Common myeloid progenitor, CD34-positive (primary cell): Measurements from ENCODE around the gene KIAA0040.
A peak's percentile ranks its signal among the peaks of the same experiment; 100 is the strongest.

Source experiments
- CTCF ChIA-PET: fragments of 350-600 bp; sonication (Branson Sonifier 250); formaldehyde crosslinking; loops from one replicate; lab custom pipeline; 2021; ENCODE audit warnings: antibody characterized with exemption; lab: Charles Lee
- POLR2A ChIA-PET: fragments of 350-600 bp; sonication (Branson Sonifier 250); formaldehyde crosslinking; loops from one replicate; lab custom pipeline; 2021; ENCODE audit warnings: antibody characterized with exemption; lab: Charles Lee
- DNase-seq, 3 donors: peaks; one replicate each; pipeline versions ENCODE4 v3.0.0 to v3.0.0-alpha.2; 2013
- H3K27ac ChIP-seq, 2 experiments: 1 replicate in 1 of 2; 2 replicates in 1 of 2; pipeline ENCODE4 v1.7.0; 2013; ENCODE audit warnings: inconsistent platforms in 2 of 2, low read length in 2 of 2, mild to moderate bottlenecking in 2 of 2, low read depth in 1 of 2, moderate library complexity in 1 of 2; ENCODE audit not compliant: severe bottlenecking in 2 of 2, insufficient read depth in 1 of 2, poor library complexity in 1 of 2
- H3K27me3 ChIP-seq, 5 experiments: replicated peaks in 2 of 5; 1 replicate in 3 of 5; 2 replicates in 2 of 5; pipeline versions ENCODE4 v1.6.1 to v1.7.0; 2013; ENCODE audit warnings: low read length in 4 of 5, mild to moderate bottlenecking in 2 of 5, moderate library complexity in 2 of 5, inconsistent platforms in 1 of 5; ENCODE audit not compliant: insufficient read depth in 5 of 5, control insufficient read depth in 4 of 5
- H3K36me3 ChIP-seq, 4 experiments: 1 replicate in 2 of 4; 2 replicates in 2 of 4; pipeline versions ENCODE4 v1.6.1 to v1.7.0; 2013; ENCODE audit warnings: low read length in 3 of 4, control low read depth in 1 of 4, mild to moderate bottlenecking in 1 of 4; ENCODE audit not compliant: control insufficient read depth in 4 of 4, insufficient read depth in 4 of 4
- H3K4me1 ChIP-seq, 4 experiments: 1 replicate in 3 of 4; 2 replicates in 1 of 4; pipeline versions ENCODE4 v1.6.1 to v1.7.1; 2013; ENCODE audit warnings: low read length in 3 of 4, mild to moderate bottlenecking in 3 of 4, control low read depth in 1 of 4, inconsistent platforms in 1 of 4, moderate library complexity in 1 of 4; ENCODE audit not compliant: control insufficient read depth in 4 of 4, insufficient read depth in 4 of 4; ENCODE audit errors: control extremely low read depth in 1 of 4
- H3K4me3 ChIP-seq, 7 experiments: 1 replicate in 4 of 7; 2 replicates in 3 of 7; pipeline versions ENCODE4 v1.5.1 to v1.7.0; 2013; ENCODE audit warnings: mild to moderate bottlenecking in 7 of 7, low read length in 6 of 7, moderate library complexity in 6 of 7, inconsistent platforms in 2 of 7, low read depth in 2 of 7, control low read depth in 1 of 7; ENCODE audit not compliant: insufficient read depth in 4 of 7, control insufficient read depth in 1 of 7; ENCODE audit errors: extremely low read depth in 1 of 7
- H3K9me3 ChIP-seq, 5 experiments: 1 replicate in 4 of 5; 2 replicates in 1 of 5; pipeline versions ENCODE4 v1.6.1 to v1.7.1; 2013; ENCODE audit warnings: low read length in 4 of 5, mild to moderate bottlenecking in 2 of 5, inconsistent platforms in 1 of 5, low read depth in 1 of 5, moderate library complexity in 1 of 5; ENCODE audit not compliant: control insufficient read depth in 4 of 5, insufficient read depth in 2 of 5; ENCODE audit errors: control extremely low read depth in 1 of 5
- WGBS: methylation state at CpG from one replicate; pipeline ENCODE4 v1.1.5; 2013; ENCODE audit not compliant: insufficient coverage; 5-methylcytosine and 5-hydroxymethylcytosine counted together

KIAA0040 gene

GRCh38 chr1:175193527-175193910 lies 943 bp upstream of the KIAA0040 start:
- H3K36me3 ChIP-seq: no peaks in the 10 kb centered on the region
- no peak for DNase-seq
- WGBS: 93% methylated on average over 2 of the region's 4 CpGs
- no peak overlapping the region for H3K27ac ChIP-seq
- no peaks in the 10 kb centered on the region for H3K27me3 ChIP-seq
- H3K4me3 ChIP-seq: peak overlapping the region in 1 of 7 experiments; percentile 85
- POLR2A ChIA-PET: no interaction called here
- CTCF ChIA-PET: interaction anchor here (1.1 to 4.3 kb wide), 5 partner anchors 11 to 126 kb away, joined by 4 to 23 read pairs (median 8); no protein-coding TSS in a partner anchor
- H3K9me3 ChIP-seq: no peaks in the 10 kb centered on the region
- peaks cover 23 to 51% (median 44%) of the 10 kb centered on the region in 4 experiments for H3K4me1 ChIP-seq

GRCh38 chr1:175192111-175192629 lies 406 bp downstream of the KIAA0040 start:
- WGBS: 0% methylated on average over 15 of the region's 17 CpGs
- Histone ChIP-seq H3K27ac (peak overlapping the region; percentile 26 to 72), H3K4me1 (peaks cover 25 to 55% (median 43%) of the 10 kb centered on the region in 4 experiments), H3K27me3 (no peaks in the 10 kb centered on the region), H3K4me3 (peak overlapping the region; percentile 45 to 94 (median 85)), H3K9me3 (no peaks in the 10 kb centered on the region), H3K36me3 (peaks cover 0 to 6% (median 2%) of the 10 kb centered on the region in 4 experiments)
- ChIA-PET CTCF (interaction anchor here (0.9 to 3.0 kb wide), 8 partner anchors 9 to 128 kb away, joined by 3 to 9 read pairs (median 4); no protein-coding TSS in a partner anchor), POLR2A (interaction anchor here (1.6 kb wide), 1 partner anchor 17 kb away, joined by 3 read pairs; no protein-coding TSS in a partner anchor)
- peak; percentile 27 to 67 (median 62) for DNase-seq

- H3K4me1 ChIP-seq: peaks cover 25 to 57% (median 41%) of the 10 kb centered on the region in 4 experiments
- DNase-seq: peak; percentile 33 to 75 (median 61)
- H3K4me3 ChIP-seq: peak overlapping the region in 6 of 7 experiments; percentile 70 to 94 (median 87)
- H3K9me3 ChIP-seq: no peaks in the 10 kb centered on the region
- no CpG with 5 or more reads among the region's 7 CpGs for WGBS
- ChIA-PET CTCF (interaction anchor here (0.5 to 2.4 kb wide), 10 partner anchors 8 to 114 kb away, joined by 3 to 9 read pairs (median 3); no protein-coding TSS in a partner anchor), POLR2A (interaction anchor here (1.6 kb wide), 1 partner anchor 18 kb away, joined by 3 read pairs; no protein-coding TSS in a partner anchor)
- H3K36me3 ChIP-seq: peaks cover 0 to 9% (median 3%) of the 10 kb centered on the region in 4 experiments
- H3K27ac ChIP-seq: peak overlapping the region in 1 of 2 experiments; percentile 72
- no peaks in the 10 kb centered on the region for H3K27me3 ChIP-seq
Observed at GRCh38 chr1:175191659-175192058, 917 bp downstream of the KIAA0040 start.

GRCh38 chr1:175188936-175189335 lies 3.6 kb downstream of the KIAA0040 start:
- WGBS: no CpG with 5 or more reads among the region's 2 CpGs
- ChIA-PET POLR2A (no interaction called here), CTCF (interaction anchor here (0.9 to 2.3 kb wide), 7 partner anchors 9 to 130 kb away, joined by 3 to 11 read pairs (median 5); no protein-coding TSS in a partner anchor)
- Histone ChIP-seq H3K27ac (no peak overlapping the region), H3K9me3 (no peaks in the 10 kb centered on the region), H3K4me1 (peaks cover 30 to 57% (median 47%) of the 10 kb centered on the region in 4 experiments), H3K36me3 (peaks cover 0 to 9% (median 4%) of the 10 kb centered on the region in 4 experiments), H3K4me3 (peak overlapping the region in 3 of 7 experiments; percentile 2 to 33 (median 32)), H3K27me3 (no peaks in the 10 kb centered on the region)
- peak; percentile 66 to 93 (median 91) for DNase-seq

GRCh38 chr1:175186433-175187160 lies 6.0 kb downstream of the KIAA0040 start:
- 100% methylated on average over 2 of the region's 2 CpGs for WGBS
- Histone ChIP-seq H3K4me1 (peaks cover 29 to 51% (median 38%) of the 10 kb centered on the region in 4 experiments), H3K4me3 (no peak overlapping the region), H3K27ac (no peak overlapping the region), H3K9me3 (no peaks in the 10 kb centered on the region), H3K36me3 (peaks cover 0 to 15% (median 4%) of the 10 kb centered on the region in 4 experiments), H3K27me3 (no peaks in the 10 kb centered on the region)
- ChIA-PET POLR2A (no interaction called here), CTCF (interaction anchor here (1.1 to 2.1 kb wide), 9 partner anchors 10 to 40 kb away, joined by 3 to 6 read pairs (median 4); no protein-coding TSS in a partner anchor)
- DNase-seq: no peak

GRCh38 chr1:175185903-175186302 lies 6.7 kb downstream of the KIAA0040 start:
- Histone ChIP-seq H3K4me3 (no peak overlapping the region), H3K9me3 (no peaks in the 10 kb centered on the region), H3K27me3 (no peaks in the 10 kb centered on the region), H3K4me1 (peaks cover 24 to 44% (median 31%) of the 10 kb centered on the region in 4 experiments), H3K36me3 (peaks cover 0 to 15% (median 4%) of the 10 kb centered on the region in 4 experiments), H3K27ac (no peak overlapping the region)
- 100% methylated on average over 1 of the region's 1 CpG for WGBS
- POLR2A ChIA-PET: no interaction called here
- no peak for DNase-seq
- CTCF ChIA-PET: interaction anchor here (1.1 to 1.8 kb wide), 2 partner anchors 23 to 25 kb away, joined by 3 to 4 read pairs; no protein-coding TSS in a partner anchor
